GM23338 (cell line): Measurements from ENCODE around the gene FLVCR1. TPM values are rescaled to one million over a fixed set of nuclear protein-coding genes. Genes with fewer than 3 reads are reported as not detected.

Source experiments
- ATAC-seq: fragments of 200-7000 bp; cut with Tn5 transposase; 3 replicates; pipeline ENCODE4 v1.9.1; 2020
- DNase-seq: peaks from one replicate; pipeline ENCODE4 v3.0.0-alpha.2; 2015; ENCODE audit warnings: low spot score
- H2AFZ ChIP-seq: fragments of 200-600 bp; sonication (generic); 2 replicates; pipeline ENCODE4 v1.8.0; 2016; ENCODE audit warnings: antibody characterized with exemption, mild to moderate bottlenecking, moderate library complexity
- H3F3A ChIP-seq: fragments of 200-600 bp; sonication (generic); replicated peaks from 2 replicates; pipeline ENCODE4 v1.8.0; 2017; ENCODE audit warnings: antibody characterized with exemption, mixed run types, low read depth
- H3K27ac ChIP-seq: fragments of 200-600 bp; sonication (generic); 2 replicates; pipeline ENCODE4 v1.6.1; 2016; ENCODE audit warnings: low read depth
- H3K27me3 ChIP-seq: fragments of 200-600 bp; sonication (generic); 2 replicates; pipeline ENCODE4 v1.8.0; 2016; ENCODE audit warnings: mild to moderate bottlenecking, mixed run types, moderate library complexity; ENCODE audit not compliant: insufficient read depth
- H3K36me3 ChIP-seq: fragments of 200-600 bp; sonication (generic); 2 replicates; pipeline ENCODE4 v1.8.0; 2016; ENCODE audit warnings: mild to moderate bottlenecking; ENCODE audit not compliant: insufficient read depth
- H3K4me1 ChIP-seq: fragments of 200-600 bp; sonication (generic); 2 replicates; pipeline ENCODE4 v1.8.0; 2016; ENCODE audit warnings: mild to moderate bottlenecking, moderate library complexity; ENCODE audit not compliant: insufficient read depth
- H3K4me2 ChIP-seq: fragments of 200-600 bp; sonication (generic); 2 replicates; pipeline ENCODE4 v1.7.1; 2017; ENCODE audit warnings: mixed run types
- H3K4me3 ChIP-seq: fragments of 200-600 bp; sonication (generic); 2 replicates; pipeline ENCODE4 v1.6.1; 2016; ENCODE audit warnings: mixed run types
- H3K79me2 ChIP-seq: fragments of 200-600 bp; sonication (generic); replicated peaks from 2 replicates; pipeline ENCODE4 v1.8.0; 2017; ENCODE audit warnings: mild to moderate bottlenecking; ENCODE audit not compliant: insufficient read depth
- H3K9me2 ChIP-seq: fragments of 200-600 bp; sonication (generic); 2 replicates; pipeline ENCODE4 v1.8.0; 2017; ENCODE audit not compliant: insufficient read depth
- H4K20me1 ChIP-seq: fragments of 200-600 bp; sonication (generic); replicated peaks from 2 replicates; pipeline ENCODE4 v1.8.0; 2017; ENCODE audit warnings: mild to moderate bottlenecking; ENCODE audit not compliant: insufficient read depth
- H3K27ac Mint-ChIP-seq: 2 replicates; pipeline ENCODE4 v1.8.0; 2020; ENCODE audit warnings: inconsistent platforms, mild to moderate bottlenecking, moderate library complexity, mixed read lengths
- H3K27me3 Mint-ChIP-seq: 3 replicates; pipeline ENCODE4 v1.8.0; 2022; ENCODE audit warnings: low read depth, mild to moderate bottlenecking, moderate library complexity, mixed read lengths, inconsistent platforms; ENCODE audit not compliant: insufficient read depth, poor library complexity
- H3K36me3 Mint-ChIP-seq: 3 replicates; pipeline ENCODE4 v1.8.0; 2021; ENCODE audit warnings: low read depth, mild to moderate bottlenecking, inconsistent platforms, moderate library complexity, mixed read lengths
- H3K4me1 Mint-ChIP-seq: 3 replicates; pipeline ENCODE4 v1.8.0; 2020; ENCODE audit warnings: mild to moderate bottlenecking, inconsistent platforms, mixed read lengths
- H3K4me3 Mint-ChIP-seq: 3 replicates; pipeline ENCODE4 v1.8.0; 2021; ENCODE audit warnings: moderate library complexity, mild to moderate bottlenecking, inconsistent platforms, mixed read lengths
- H3K9me3 Mint-ChIP-seq: 3 replicates; pipeline ENCODE4 v1.8.0; 2020; ENCODE audit warnings: moderate library complexity, mild to moderate bottlenecking, inconsistent platforms, mixed read lengths
- ETS1 ChIP-seq: IDR thresholded peaks from 2 replicates; pipeline ENCODE4 v1.6.1; 2016; ENCODE audit warnings: antibody characterized with exemption
- NANOG ChIP-seq: IDR thresholded peaks from 2 replicates; pipeline ENCODE4 v1.6.1; 2016; ENCODE audit warnings: antibody characterized with exemption, borderline replicate concordance
- POLR2AphosphoS5 ChIP-seq: IDR thresholded peaks from 2 replicates; pipeline ENCODE4 v1.6.1; 2016; ENCODE audit warnings: antibody characterized with exemption, low read depth
- ZNF331 ChIP-seq: fragments of 250-450 bp; sonication (Bioruptor Pico); IDR thresholded peaks from 2 replicates; pipeline ENCODE4 v1.5.0; 2020; ENCODE audit warnings: low read depth, mild to moderate bottlenecking, moderate library complexity
- ZNF462 ChIP-seq: fragments of 250-450 bp; sonication (Bioruptor Pico); IDR thresholded peaks from 2 replicates; pipeline ENCODE4 v1.5.0; 2020; ENCODE audit warnings: mild to moderate bottlenecking, moderate library complexity
- polyA plus RNA-seq: library from polyadenylated mRNA; unstranded; fragments of >200 nt; fragmentation: Nextera tagmentation; extraction: Ambion mirVana; gene quantifications from 2 replicates; pipeline ENCODE4 v1.2.1, GENCODE V29; 2016
- total RNA-seq: library from RNA; depleted of rRNA; stranded (reverse); fragments of >200 nt; shearing (Covaris generic); gene quantifications from 2 replicates; pipeline ENCODE4 v1.2.3, GENCODE V29; 2014

FLVCR1 gene
- total and polyA plus RNA-seq, 2 experiments from 2014 or later = 60.5 to 93.5 TPM

DNA sequence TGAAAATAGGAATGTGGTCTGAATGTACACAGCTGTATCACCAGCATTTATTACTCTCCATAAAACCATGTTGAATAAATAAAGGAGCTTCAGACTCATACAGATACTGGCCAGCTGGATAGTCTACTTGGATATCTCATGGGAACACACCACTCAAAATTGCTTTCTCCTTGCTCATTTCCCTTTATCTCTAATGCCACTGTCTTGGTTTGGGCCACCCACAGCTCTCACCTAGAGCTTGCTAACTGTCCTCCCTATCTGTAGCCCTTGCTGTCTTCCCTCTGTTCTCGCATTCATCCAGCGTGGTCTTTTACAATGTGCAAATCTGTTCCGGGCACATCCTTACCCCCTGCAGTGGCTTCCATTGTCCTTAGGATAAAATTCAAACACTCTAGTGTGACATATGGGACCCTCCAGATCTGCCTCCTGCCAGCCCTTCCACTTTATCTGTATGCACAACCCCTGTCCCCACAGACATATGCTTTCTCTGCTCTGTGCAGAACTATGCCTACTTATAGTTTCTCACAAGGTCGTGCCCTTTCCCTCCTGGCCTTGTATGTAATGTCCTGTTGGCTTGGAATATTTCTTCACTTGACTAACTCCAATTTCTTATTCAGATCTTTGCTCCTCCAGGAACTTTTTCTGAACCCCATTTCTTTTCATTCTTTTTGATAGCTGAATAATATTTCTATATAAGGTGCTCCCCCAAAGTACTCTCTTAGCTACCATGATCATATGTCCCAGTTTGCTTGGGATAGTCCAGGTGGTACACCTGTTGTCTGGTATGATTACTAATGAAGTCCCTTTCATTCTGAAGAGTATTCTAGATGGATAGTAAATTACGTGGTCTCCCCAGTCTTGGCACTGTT, 2.9 kb downstream of the FLVCR1 start (continued):
- no peak for TF ChIP-seq ZNF462 (CRISPR knock-in tag)

GRCh38 chr1:212862111-212862690, 4.1 kb downstream of the FLVCR1 start:
- H3K4me3 ChIP-seq = peak overlapping the region; percentile 86
- Mint-ChIP-seq H3K9me3 (no peaks in the 10 kb centered on the region; the same call in 1 of the 3 replicates), H3K4me1 (peaks cover 15% of the 10 kb centered on the region), H3K27me3 (peaks cover 12% of the 10 kb centered on the region), H3K36me3 (peaks cover 26% of the 10 kb centered on the region), H3K27ac (no peak overlapping the region), H3K4me3 (no peak overlapping the region)
- no peak overlapping the region for H2AFZ ChIP-seq
- no peaks in the 10 kb centered on the region for H3K27me3 ChIP-seq
- ATAC-seq (no peak), DNase-seq (no peak)
- peaks cover 100% of the 10 kb centered on the region for H3K79me2 ChIP-seq
- no peak overlapping the region for H3K27ac ChIP-seq
- H3K9me2 ChIP-seq = no peaks in the 10 kb centered on the region
- peaks cover 55% of the 10 kb centered on the region for H3K36me3 ChIP-seq
- peaks cover 72% of the 10 kb centered on the region for H4K20me1 ChIP-seq
- H3K4me1 ChIP-seq = peaks cover 30% of the 10 kb centered on the region
- peak overlapping the region; percentile 92 for H3K4me2 ChIP-seq
- H3F3A ChIP-seq = peaks cover 28% of the 10 kb centered on the region; the same call in 1 of the 2 replicates
- TF ChIP-seq NANOG (no peak), ETS1 (no peak), ZNF462 (CRISPR knock-in tag) (no peak), ZNF331 (CRISPR knock-in tag) (no peak), POLR2AphosphoS5 (no peak)
